Thyroid gland (tissue), 4 donors: ENCODE measurements around the gene NDUFS6.

ENCODE experiments used
- CTCF ChIP-seq, 6 experiments: fragments of 200-600 bp in 3 of 6; fragments of 450-650 bp in 3 of 6; sonication (generic) in 3 of 6; IDR thresholded peaks; one replicate each; pipeline ENCODE4 v1.5.1; 2016 to 2019; ENCODE audit warnings: antibody characterized with exemption in 6 of 6, mild to moderate bottlenecking in 2 of 6, inconsistent platforms in 1 of 6, moderate library complexity in 1 of 6
- POLR2A ChIP-seq, 2 donors: fragments of 450-650 bp; IDR thresholded peaks; one replicate each; pipeline ENCODE4 v1.6.1; 2017; ENCODE audit warnings: antibody characterized with exemption in 2 of 2, mild to moderate bottlenecking in 2 of 2, moderate library complexity in 1 of 2

- TF ChIP-seq CTCF (IDR thresholded peaks at IDR 0.05): no peak
- TF ChIP-seq POLR2A (IDR thresholded peaks at IDR 0.05): no peak
Observed at GRCh38 chr5:1844708-1845436, 43.7 kb downstream of the NDUFS6 start.
